ENCODE data around the gene LRRC28. TPM values are rescaled to one million over a fixed set of nuclear protein-coding genes. Genes with fewer than 3 reads are reported as not detected.

The LRRC28 gene
- 15.2 and 18.3 TPM in 2 replicates for polyA plus RNA-seq (2012; rRNA removed)
- polyA plus RNA-seq (2012; cell fraction: cytosol; rRNA removed): 17.4 and 18.9 TPM in 2 replicates
- 8.3 and 10.8 TPM in 2 replicates for polyA plus RNA-seq (2012; cell fraction: nucleus; rRNA removed)

DNA sequence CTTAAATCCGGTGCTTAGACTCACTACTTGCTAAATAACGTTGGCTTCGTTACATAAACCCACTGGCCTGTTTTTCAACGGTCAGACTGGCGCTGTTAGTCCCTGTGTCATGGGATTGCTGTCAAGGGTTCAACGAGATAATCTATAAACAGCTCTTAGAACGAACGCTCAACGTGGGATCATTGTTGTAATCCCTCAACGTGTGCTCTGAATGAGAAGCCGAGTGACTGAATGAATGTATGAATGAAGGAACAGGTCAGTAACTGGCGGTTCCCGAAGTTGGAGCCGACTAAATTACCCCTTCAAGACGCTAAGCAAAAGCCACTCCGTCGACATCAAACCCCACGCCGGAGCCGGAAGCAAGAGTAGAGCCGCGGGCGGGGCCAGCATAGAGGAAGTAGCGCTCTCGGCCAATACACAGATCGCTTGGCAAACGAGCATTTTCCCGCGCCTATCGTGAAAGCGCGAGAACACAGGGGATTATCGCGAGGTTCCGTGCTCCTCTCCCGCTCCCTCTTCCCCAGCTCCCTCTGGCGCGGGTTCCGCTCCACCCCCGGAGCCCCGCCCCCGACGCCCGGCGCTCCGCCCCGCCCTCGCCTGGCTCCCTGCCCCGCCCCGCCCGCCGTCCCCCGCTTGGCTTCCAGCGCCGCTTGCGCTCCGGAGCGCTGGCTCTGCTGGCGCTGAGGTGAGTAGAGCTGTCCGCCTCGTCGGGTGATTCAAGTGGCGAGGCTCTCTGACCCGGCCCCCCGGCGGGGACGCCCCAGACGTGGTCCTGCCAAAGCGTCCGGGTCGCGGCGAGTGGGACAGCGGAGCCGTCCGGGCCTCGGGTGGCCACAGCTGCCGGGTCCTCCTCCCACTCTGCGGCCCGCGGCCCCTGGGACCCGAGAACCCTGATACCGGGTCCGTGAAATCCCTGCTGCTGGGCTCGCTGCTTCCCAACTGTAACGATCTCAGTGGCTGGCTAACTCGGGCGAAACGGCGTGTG lies at the start of gene LRRC28:
Gene LRRC28 (plus strand): TSS at position 625 of the 985 bp plus-strand sequence. CDS start 4,477 bp downstream, outside the sequence.
- Histone ChIP-seq H3K4me3 (ENCODE audit: low read depth in 2 of 2, low read length in 1 of 2) (peak within 1 kb of the TSS; percentile 87 to 94), H3K79me2 (ENCODE audit: insufficient read depth) (no peaks in the 10 kb centered on the region), H3K36me3 (replicated peaks in 1 of 2; ENCODE audit: control insufficient read depth in 1 of 2, insufficient read depth in 2 of 2, low read length in 1 of 2) (peaks cover 0 to 4% of the 10 kb centered on the region in 2 experiments), H3K4me2 (peak within 1 kb of the TSS; percentile 84), H3F3A (replicated peaks; ENCODE audit: insufficient read depth) (peaks cover 11% of the 10 kb centered on the region), H4K20me1 (ENCODE audit: insufficient read depth) (no peaks in the 10 kb centered on the region), H3K27me3 (ENCODE audit: insufficient read depth) (no peaks in the 10 kb centered on the region), H3K9me2 (no peaks in the 10 kb centered on the region), H3K4me1 (ENCODE audit: control insufficient read depth in 1 of 2, insufficient read depth in 2 of 2, low read depth in 1 of 2, low read length in 1 of 2) (peaks cover 8 to 18% of the 10 kb centered on the region in 2 experiments; a peak in 3 of 4 replicates), H2AFZ (ENCODE audit: low read depth) (peak within 1 kb of the TSS; percentile 89), H3K9ac (peak within 1 kb of the TSS; percentile 92), H3K9me3 (no peaks in the 10 kb centered on the region), H3K27ac (ENCODE audit: low read depth in 2 of 2, low read length in 1 of 2) (peak within 1 kb of the TSS; percentile 86 to 94)
- DNase-seq: peak; percentile 98
- ChIA-PET POLR2A (interaction anchor here (0.7 to 1.1 kb wide), 3 partner anchors 27 to 482 kb away, joined by 3 read pairs; partner anchors contain the start of gene LYSMD4), CTCF (interaction anchor here (1.0 to 4.2 kb wide), 4 partner anchors 22 to 453 kb away, joined by 3 to 18 read pairs (median 6); partner anchors contain the start of gene SYNM)
- under 1% methylated on average over 43 of the region's 90 CpGs for WGBS (ENCODE audit: low lambda C conversion rate)
- peak; percentile 50; the same call in 1 of the 2 replicates for TF ChIP-seq MXI1 (IDR thresholded peaks at IDR 0.05; ENCODE audit: low read depth, low read length)
- TF ChIP-seq EZH2phosphoT487 (IDR thresholded peaks at IDR 0.05; ENCODE audit: borderline replicate concordance, low read depth): no peak
- TF ChIP-seq ZBTB33 (IDR thresholded peaks at IDR 0.05; ENCODE audit: borderline replicate concordance, low read depth): peak; percentile 99
- TF ChIP-seq RFX5 (IDR thresholded peaks at IDR 0.05; ENCODE audit: low read length): no peak
- TF ChIP-seq ELF1 (IDR thresholded peaks at IDR 0.05): peak; percentile 94
- no peak for TF ChIP-seq TCF12 (IDR thresholded peaks at IDR 0.05)
- TF ChIP-seq, protein P1, sequence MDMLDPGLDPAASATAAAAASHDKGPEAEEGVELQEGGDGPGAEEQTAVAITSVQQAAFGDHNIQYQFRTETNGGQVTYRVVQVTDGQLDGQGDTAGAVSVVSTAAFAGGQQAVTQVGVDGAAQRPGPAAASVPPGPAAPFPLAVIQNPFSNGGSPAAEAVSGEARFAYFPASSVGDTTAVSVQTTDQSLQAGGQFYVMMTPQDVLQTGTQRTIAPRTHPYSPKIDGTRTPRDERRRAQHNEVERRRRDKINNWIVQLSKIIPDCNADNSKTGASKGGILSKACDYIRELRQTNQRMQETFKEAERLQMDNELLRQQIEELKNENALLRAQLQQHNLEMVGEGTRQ (IDR thresholded peaks at IDR 0.05; ENCODE audit: borderline replicate concordance, low read depth, low read length): no peak
- TF ChIP-seq RCOR1 (IDR thresholded peaks at IDR 0.05; ENCODE audit: low read length): no peak
- no peak for TF ChIP-seq FOXM1 (IDR thresholded peaks at IDR 0.05; ENCODE audit: low read depth)
- no peak for TF ChIP-seq FOSL2 (IDR thresholded peaks at IDR 0.05; ENCODE audit: borderline replicate concordance, low read depth)
- TF ChIP-seq SIN3A (IDR thresholded peaks at IDR 0.05; ENCODE audit: borderline replicate concordance, low read depth, low read length): peak; percentile 96; the same call in 1 of the 2 replicates
- 0 out of 2 replicates have a peak, but pooled peaks have one; percentile 41 for TF ChIP-seq REST (IDR thresholded peaks at IDR 0.05; ENCODE audit: low read depth, low read length)
- TF ChIP-seq, protein P2, sequence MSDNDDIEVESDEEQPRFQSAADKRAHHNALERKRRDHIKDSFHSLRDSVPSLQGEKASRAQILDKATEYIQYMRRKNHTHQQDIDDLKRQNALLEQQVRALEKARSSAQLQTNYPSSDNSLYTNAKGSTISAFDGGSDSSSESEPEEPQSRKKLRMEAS (IDR thresholded peaks at IDR 0.05; ENCODE audit: low read depth): peak; percentile 89
- no peak for TF ChIP-seq NRF1 (IDR thresholded peaks at IDR 0.05; ENCODE audit: low read depth, low read length)
- peak; percentile 53 for TF ChIP-seq IRF3 (IDR thresholded peaks at IDR 0.05; ENCODE audit: low read depth, low read length)
- no peak for TF ChIP-seq SMC3 (IDR thresholded peaks at IDR 0.05; ENCODE audit: low read depth, low read length)
- peak; percentile 96 for TF ChIP-seq TAF1 (IDR thresholded peaks at IDR 0.05; ENCODE audit: borderline replicate concordance, low read depth, low read length)
- TF ChIP-seq RAD21 (IDR thresholded peaks at IDR 0.05; ENCODE audit: low read length): no peak
- peak; percentile 89 for TF ChIP-seq GABPA (IDR thresholded peaks at IDR 0.05; ENCODE audit: low read depth)
- no peak for TF ChIP-seq MEF2A (IDR thresholded peaks at IDR 0.05; ENCODE audit: borderline replicate concordance, low read depth)
- TF ChIP-seq POLR2AphosphoS5 (IDR thresholded peaks at IDR 0.05; ENCODE audit: low read depth, low read length): peak; percentile 97
- no peak for TF ChIP-seq JUND (IDR thresholded peaks at IDR 0.05)
